Choroid plexus epithelial cell (primary cell): Measurements from ENCODE around the gene FBXO21.

Experiments
- DNase-seq: peaks from one replicate; pipeline ENCODE4 v3.0.0-alpha.2; 2010; ENCODE audit warnings: low read depth
- H3K4me3 ChIP-seq: 2 replicates; pipeline ENCODE4 v1.5.1; 2011; ENCODE audit warnings: low read depth, mild to moderate bottlenecking, control low read depth, low read length, moderate library complexity
- TF ChIP-seq, protein P1 (sequence below): conservative IDR thresholded peaks from 2 replicates; pipeline ENCODE4 v1.5.1; 2011; ENCODE audit warnings: low read depth, mild to moderate bottlenecking, control low read depth, inconsistent platforms, low read length, moderate library complexity

Gene FBXO21

DNA sequence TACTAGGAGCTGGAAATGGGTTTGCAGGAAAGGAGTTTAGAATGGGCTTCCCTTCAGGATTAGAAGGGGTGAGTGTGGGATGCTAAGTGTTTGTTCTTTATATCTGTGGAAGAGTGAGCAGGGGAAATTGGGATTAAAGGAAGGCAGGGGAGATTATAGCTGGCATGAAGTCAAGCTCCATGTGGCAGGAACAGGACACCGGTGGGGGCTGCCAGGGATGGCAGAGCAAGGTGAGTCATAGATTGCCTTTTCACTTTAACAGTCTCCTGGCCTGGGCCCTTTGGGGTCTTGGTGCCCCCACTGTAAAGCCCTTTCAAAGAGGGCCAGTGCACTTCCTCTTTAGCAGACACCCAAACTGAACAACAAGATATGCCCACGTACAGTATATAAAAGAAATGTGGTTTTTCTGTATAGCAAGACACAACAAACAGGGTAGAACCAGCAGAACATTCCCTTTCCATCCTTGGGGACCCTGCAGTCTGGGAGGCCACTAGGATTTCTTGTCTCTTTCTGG, 23.1 kb upstream of the FBXO21 start:
- no peak overlapping the region for H3K4me3 ChIP-seq
- TF ChIP-seq, protein P1, sequence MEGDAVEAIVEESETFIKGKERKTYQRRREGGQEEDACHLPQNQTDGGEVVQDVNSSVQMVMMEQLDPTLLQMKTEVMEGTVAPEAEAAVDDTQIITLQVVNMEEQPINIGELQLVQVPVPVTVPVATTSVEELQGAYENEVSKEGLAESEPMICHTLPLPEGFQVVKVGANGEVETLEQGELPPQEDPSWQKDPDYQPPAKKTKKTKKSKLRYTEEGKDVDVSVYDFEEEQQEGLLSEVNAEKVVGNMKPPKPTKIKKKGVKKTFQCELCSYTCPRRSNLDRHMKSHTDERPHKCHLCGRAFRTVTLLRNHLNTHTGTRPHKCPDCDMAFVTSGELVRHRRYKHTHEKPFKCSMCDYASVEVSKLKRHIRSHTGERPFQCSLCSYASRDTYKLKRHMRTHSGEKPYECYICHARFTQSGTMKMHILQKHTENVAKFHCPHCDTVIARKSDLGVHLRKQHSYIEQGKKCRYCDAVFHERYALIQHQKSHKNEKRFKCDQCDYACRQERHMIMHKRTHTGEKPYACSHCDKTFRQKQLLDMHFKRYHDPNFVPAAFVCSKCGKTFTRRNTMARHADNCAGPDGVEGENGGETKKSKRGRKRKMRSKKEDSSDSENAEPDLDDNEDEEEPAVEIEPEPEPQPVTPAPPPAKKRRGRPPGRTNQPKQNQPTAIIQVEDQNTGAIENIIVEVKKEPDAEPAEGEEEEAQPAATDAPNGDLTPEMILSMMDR, result no peak
- DNase-seq, result no peak

DNA sequence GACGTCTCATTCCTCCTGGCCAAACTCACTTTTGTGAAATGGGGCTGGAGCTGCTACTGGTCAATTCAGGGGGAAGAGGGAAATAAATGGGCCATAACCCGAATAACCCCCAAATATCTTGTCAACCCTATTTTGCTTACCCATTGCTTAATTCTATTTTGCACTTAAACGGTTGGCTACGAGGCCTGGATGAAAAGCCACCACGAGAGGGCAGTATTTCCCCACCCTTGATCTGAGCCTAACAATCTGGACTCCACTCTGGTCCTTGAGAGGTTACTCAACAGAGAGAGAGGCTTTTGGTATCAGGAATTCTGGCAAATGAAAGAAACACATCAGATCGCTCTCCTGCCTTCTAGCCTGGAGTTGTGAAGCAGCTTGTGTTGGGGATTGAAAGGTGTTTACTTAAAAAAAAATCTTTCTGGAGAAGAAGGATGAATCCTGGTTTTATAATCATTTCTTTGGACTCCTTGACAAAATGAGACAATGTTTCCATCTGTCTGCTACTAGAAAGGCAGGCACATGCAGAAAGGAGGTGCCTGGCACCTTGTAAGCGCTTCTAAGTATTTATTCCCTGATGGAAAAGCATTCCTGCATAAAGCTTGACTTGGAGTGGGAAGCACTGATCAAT, 22.4 kb upstream of the FBXO21 start:
- no peak overlapping the region for H3K4me3 ChIP-seq
- TF ChIP-seq, protein P1, result peak; percentile 98
- peak; percentile 89 for DNase-seq

DNA sequence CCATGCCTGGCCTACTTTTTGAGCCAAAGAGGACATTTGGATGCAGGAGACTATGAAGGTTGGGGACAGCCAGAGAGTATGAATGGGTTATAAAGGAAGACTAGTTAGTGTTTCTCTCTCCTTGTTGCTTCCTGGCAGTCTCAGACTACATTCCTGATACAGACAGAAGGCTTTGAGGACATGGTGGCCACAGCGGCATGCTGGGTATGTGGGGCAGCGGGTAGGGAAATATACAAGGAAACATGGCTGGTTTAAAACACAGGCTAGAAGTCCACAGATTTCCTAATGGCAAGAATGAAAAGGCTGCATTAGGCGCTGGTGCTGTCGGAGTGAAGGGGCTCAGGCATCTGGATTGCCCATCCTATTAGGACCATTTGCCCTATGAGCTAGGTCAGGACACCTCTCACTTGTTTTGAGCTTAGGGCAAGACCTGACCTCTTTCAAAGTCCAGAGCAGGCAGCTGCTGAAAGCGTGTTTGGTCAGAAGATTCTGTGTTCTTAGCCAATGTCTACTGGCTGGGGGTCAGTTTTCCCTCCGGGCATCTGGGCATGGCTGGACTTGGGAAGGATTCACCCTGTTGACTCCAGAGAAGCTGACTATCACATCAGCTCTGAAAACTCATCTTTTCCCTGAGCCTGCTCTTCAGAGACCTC, 20.1 kb upstream of the FBXO21 start:
- no peak for DNase-seq
- H3K4me3 ChIP-seq, result no peak overlapping the region
- TF ChIP-seq, protein P1, result no peak

DNA sequence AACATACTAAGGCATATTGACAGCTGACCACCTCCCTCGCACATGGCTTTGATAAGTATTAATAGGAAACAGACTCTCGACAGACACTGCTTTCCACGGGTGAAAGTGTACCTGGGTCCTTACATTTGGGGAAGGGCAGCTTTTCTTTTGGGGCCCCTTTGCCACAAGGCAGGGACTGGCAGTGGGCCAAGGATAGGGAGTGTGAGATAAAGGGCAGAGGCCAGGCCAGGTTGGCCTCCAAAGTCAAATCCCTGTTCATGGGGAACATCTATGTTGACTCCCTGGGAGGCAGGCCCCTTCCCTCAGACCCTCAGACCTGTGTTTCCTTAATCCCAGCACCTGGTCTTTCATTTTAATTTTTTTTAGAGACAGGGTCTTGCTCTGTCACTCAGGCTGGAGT, 19.4 kb upstream of the FBXO21 start:
- TF ChIP-seq, protein P1, result no peak
- DNase-seq, result no peak
- no peak overlapping the region for H3K4me3 ChIP-seq

DNA sequence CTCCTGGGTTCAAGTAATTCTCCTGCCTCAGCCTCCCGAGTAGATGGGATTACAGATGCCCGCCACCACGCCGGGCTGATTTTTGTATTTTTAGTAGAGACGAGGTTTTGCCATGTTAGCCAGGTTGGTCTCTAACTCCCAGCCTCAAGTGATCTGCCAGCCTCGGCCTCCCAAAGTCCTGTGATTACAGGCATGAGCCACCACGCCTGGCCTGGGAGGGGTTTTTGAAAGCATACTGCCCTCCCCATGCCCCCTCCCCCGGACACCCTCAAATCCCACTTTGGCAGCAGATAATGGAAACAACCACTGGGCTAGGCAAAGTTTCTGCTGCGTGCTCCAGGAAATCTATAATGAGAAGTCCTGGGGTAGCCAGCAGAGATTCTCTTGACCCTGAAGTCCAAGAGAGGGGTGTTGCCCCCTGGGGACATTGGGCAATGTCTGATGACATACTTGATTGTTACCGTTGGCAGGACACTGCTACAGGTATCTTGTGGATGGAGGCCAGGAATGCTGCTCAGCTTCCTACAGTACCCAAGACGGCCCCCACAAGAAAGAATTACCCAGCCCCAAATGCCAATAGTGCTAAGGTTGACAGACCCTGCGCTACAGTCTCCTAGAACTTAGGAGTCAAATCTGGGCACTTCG, 18.7 kb upstream of the FBXO21 start:
- TF ChIP-seq, protein P1, result no peak
- no peak overlapping the region for H3K4me3 ChIP-seq
- DNase-seq, result no peak

DNA sequence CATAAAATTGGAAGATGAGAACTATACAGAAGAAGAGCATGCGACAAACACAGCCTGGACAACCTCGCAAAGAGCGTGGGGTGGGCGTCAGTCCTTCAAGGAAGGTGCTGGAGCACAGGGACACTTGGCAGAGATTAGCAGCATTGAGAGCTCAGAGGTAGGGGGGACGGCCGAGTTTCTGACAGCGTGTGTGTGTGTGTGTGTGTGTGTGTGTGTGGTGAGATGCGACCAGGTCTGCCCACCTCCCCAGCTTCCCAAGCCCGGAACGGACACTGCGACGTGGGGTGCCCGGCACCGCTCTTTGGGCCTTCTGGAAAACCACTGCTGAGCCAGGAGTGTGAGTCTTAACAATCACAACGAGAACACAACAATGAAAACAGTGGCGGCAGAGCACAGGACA, 17.9 kb upstream of the FBXO21 start:
- TF ChIP-seq, protein P1, result no peak
- no peak for DNase-seq
- H3K4me3 ChIP-seq, result no peak overlapping the region
